ENCODE results near the gene NEB.
"Not testable (repeated sequence)": the region's sequence is repeated elsewhere in the genome, so short reads cannot be mapped to it uniquely, and the experiment has no call there.

The NEB gene

DNA sequence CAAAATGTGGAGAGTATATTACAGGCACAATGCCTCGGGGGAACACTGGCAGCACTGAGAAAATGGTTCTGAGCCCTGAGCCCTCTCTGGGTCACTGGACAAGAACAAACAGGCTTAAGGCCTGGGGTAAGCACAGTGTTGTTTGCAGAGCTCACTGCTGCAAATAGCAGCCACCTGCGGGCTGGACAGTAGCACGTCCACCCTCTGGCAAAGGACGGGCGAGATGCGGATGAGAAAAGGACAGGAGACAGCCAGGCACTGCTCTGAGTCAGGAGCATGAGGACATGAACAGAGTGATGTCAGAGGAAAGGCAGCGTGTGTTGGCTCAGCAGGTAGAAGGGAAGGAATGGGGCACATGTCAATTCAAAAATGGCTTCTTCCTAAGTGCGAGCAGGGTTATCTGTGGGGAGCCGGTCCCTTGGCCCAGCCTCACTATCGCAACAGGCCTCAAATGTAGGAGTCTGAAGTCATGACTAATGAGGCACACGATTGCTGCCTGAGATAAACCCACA, 25.9 kb upstream of the NEB start:
- no peak for DNase-seq

DNA sequence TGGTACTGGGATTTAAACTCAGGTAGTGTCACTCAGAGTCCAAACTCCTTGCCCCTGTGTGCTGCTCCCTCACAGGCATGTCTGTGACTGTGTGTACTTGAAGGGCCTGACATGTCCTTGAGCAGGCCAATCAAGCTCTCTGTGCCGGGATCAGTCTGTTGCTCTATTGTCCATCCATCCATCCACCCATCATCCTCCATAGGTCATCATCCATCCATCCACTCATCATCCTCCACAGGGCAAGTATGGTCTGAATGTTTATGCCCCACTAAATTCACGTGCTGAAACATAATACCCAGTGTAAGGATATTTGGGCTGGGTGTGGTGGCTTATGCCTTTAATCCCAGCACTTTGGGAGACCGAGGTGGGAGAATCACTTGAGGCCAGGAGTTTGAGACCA, 24.5 kb upstream of the NEB start:
- no peak for DNase-seq

DNA sequence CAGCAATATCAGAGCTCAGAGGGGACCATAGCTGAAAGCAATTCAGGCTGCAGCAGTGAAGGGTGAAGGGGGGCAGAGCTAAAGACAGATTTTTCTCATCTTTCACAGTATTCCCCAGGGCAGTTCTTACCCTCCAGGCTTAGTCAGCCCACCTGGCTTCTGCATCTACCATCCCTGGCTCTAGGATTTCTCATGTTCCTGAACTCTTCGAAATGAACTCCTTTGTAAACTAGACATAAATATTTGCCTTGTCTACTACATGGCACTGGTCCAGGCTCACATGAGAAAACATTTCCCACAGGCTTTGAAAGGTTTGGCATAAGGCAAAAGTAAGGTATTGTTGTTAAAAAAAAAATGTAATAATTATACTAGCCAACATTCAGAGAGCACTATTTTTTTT, 23.6 kb upstream of the NEB start:
- no peak for DNase-seq

DNA sequence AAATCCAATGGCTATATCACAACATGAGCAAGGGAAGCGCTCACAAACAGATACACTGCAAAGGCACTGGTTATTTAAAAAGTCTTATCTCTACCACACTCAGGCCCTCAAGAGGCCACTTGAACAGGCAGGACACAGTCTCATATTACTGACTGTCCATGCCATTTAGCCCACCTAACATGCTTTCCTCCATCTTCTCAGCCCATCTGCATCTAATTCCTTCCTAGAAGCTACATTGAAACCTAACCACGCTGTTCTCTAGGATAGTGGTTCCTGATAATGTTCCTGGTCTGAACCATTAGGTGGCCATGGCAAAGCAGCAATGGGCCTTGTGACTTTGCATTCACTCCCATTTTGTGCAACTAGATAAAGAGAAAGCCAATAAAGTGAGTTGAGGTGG, 22.5 kb upstream of the NEB start:
- DNase-seq = no peak

DNA sequence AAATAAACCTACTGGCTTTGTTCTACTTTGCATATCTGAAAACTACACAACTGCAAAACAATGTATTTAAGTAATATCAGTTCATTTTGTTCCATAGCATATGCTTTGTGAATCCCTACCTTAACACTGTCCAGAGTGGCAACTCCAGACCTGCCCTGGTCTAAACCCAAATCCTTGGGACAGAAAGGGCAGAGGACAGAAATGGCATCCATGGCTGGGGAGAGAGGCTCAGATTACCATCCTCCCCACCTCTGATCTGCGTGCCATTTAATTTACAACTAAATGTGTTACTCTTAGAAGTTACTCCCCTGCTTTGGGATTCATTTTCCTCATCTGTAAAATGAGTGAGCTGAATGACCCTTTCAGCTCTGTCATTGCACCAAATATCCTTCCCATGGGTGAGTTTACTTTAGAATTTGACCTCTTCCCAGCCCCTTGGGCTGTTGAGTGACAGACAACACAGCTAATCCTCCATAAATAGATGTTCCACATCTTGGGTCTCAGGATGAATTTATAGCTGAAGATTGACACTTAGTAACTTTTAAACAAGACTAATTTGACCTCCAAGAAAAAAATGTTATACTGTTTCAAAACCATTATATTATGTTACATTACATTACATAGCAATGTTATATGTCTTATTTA, 20.1 kb upstream of the NEB start:
- no peak for DNase-seq

DNA sequence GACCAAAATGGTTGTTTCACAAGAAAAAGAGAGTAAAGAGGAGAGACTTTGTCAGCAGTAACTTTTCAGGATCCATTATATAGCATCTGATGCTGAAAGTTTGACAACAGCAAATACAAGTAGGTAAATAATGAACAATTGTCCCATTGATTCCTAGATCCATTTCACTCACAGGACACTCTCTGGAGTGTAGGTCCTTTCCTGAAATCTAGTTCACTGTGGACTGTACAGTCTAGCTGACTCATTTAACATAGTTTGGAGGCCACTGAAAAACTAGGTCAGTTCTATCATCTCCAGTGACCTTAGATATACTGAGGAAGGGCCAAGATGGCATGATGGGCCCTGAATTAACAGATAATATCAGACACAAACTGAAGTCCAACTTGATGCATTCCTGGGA, 19.3 kb upstream of the NEB start:
- no peak for DNase-seq

DNA sequence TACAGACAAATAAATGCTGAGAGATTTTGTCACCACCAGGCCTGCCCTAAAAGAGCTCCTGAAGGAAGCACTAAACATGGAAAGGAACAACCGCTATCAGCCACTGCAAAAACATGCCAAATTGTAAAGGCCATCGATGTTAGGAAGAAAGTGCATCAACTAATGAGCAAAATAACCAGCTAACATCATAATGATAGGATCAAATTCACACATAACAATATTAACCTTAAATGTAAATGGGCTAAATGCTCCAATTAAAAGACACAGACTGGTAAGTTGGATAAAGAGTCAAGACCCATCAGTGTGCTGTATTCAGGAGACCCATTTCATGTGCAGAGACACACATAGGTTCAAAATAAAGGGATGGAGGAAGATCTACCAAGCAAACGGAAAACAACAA, 11.0 kb upstream of the NEB start:
- DNase-seq = not testable (repeated sequence)

DNA sequence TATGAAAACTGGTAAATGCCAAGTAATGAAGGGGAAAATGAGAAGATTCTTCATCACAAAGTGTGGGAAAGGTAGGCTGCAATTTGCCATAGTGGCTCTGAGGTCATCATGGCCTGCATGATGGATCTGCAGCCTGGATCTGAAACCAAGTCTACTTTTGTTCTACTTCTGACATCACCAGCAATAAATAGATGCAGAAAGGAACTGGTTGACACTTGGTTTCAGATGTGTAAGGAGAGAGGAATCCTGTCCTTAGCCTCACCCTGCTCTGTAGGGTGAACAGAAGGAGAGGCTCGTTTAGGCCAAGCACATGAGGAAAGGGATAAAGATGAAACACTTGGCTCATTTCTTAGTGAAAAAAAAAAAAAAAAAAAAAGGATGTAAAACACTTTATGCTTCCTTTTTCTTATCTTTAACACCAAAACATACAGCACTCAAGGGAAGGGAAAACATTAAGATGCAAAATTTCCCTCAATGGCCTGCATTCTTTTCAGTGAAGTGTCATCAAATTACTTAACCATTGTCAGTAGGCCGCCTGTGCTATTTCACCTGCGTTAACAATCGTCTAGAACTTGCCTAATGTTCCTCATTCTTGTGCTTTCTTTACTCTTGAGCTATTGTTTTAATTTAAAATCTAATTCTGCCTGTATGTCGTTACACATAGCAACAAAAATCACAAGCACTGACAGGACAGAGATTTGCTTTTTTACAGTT, 3.9 kb downstream of the NEB start:
- DNase-seq = no peak

DNA sequence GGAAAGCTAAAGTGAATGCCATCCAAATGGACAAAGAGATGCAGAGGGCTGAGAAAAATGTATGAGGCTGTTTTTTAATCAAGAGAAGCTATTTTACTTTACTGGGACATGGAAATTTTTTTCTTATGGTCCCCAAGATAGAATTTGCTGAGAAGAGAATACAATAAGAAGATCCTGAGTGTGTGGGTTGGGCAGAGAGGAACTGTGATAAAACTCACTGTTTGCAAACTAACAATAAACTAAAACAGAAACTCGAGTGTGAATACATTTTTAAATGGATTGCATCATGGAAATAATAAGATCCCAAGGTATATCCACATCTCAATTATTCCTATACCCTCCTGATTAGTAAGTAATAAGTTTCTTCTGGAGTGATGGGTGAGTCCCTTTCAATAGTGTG, 4.4 kb downstream of the NEB start:
- DNase-seq = no peak

DNA sequence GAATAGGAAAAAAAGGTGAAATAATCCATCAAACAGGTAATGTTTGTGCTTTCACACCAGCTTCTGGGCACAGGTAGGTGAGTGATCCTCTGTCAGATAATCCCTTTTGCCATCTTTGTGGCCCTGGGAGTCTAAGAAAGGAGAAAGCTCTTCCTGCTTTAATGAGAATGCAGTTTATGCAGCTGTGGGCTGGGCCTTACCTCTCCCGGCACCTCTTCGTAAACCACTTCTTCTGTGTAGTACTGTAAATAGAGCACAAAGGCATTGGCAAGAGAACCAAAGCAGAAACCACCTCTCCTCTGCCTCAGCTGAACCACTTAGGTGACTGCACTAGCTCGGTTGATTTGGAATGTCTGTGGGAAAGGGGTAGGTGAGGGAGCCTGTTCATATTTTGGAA, 4.9 kb downstream of the NEB start:
- no peak for DNase-seq

DNA sequence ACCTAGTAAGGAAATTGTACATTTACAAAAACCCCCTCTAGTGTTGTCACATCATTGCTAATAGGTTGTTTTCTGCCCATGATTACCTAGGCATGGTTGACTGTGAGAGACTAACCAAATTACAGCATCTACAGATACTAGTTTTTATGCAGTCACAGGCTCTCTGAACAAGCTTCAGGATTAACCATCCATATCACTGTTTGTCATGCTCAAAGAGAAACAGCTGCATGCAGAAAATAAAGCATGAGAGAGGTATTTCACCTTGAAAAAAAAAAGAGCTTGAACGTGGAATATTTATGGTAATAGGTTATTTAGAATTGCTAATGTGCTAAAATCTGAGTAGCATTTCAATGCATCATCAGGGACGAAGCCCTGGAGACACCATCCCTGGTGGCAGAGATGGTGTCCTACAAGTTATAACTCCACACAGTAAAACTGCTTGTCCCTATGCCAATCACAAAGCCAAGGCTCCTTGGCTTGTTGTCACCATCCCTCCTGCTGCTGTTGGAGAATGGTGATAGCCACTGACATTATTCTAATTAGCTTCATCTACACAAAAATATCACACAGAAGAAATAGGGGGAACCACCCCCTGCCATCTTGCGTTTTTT, 5.4 kb downstream of the NEB start:
- DNase-seq = no peak

DNA sequence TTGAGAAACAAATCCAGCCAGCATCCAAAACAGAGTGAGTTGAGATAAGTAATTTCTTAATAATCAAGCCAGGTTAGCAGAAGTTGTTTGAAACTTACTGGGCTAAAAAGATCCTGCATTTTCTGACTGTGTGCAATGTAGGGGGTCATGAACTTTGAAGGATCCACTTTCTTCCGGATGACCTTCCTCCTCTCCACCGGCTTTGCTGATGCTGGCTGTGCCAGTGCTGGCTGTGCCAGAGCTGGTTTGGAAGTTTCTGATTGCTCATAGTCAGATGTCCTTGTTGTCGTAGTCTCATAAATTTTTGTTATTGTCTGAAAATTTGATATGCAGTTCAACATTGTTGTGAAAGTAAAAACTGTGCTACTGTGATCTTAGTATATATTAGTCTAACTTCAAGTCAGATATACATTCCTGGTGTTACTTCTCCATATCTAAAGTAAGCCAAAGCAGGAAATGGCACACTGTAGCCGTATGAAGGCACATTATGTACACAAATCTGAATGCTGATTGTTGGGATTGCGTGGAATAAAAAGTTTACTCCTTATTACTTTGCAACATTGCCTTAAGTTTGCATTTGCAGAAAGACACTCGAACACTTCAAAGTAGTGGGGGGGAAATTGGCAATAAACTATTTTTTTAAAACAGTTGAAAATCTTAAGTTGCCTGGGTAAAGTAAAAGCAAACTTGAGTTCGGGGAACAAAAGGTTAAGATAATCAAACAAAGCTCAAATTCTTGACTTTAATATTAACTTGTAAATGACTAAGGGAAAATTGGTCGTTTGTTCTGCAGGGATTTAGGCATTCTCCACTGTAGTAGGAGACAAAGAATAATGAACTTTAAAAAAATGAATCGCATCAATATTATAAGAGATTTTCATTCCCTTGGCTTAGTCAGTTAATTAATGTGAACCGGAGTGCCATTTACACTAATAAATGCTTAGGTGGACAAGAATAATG, 6.4 kb downstream of the NEB start:
- DNase-seq = no peak

DNA sequence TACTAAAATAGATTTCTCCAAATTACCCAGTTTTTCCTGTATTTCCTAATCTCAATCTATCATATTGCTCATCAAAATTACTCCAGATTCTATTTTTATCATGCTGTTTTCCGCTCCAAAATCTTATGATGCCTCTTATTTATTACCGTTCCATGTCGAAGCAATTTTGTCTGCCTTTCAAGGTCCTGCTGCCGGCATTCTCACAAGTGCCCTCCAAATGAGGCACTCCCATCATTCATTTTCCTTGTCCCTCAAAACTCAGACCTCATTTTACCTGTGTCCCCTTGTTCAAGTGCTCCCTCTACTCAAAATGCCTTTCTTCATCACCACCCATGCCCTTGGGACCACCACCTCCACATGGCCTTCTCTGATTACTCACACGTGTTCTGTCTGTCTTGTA, 13.1 kb downstream of the NEB start:
- no peak for DNase-seq

DNA sequence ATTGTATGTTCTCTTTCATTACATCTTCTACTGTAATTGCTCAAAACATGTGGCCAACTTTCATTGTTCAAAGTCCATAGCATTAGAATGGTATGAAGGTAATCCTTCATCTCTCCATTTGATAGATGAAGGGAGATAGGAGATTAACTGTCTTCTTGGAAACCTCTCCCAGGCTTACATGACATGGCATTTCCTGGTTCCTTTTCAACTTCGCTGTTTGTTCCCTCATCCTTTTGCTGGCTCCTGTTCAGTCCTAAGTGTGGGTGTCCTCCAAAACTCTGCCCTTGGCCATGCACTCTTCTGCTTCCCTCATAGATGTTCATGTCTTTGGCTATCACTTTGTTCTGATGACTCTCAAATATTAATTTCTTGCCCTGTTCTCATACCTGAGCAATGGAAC, 13.8 kb downstream of the NEB start:
- DNase-seq = no peak

DNA sequence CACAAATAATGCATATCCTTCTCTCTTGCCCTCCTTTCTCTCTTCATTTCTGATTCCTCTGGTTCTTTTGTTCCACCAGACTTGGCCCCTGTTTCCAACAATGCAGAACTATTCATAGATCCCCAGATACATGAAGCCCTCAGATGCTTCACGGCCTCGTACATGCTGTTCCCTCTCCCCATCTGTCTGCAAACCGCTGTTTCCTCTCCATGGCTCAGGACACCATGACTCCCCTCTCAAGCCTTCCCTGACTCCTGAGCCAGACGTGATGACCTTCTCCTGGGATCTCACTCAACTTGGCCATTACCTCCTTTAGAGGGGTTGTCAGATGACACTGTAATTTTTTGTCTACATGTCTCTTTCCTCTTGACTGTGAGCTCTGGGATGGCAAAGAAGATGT, 15.5 kb downstream of the NEB start:
- DNase-seq = no peak

DNA sequence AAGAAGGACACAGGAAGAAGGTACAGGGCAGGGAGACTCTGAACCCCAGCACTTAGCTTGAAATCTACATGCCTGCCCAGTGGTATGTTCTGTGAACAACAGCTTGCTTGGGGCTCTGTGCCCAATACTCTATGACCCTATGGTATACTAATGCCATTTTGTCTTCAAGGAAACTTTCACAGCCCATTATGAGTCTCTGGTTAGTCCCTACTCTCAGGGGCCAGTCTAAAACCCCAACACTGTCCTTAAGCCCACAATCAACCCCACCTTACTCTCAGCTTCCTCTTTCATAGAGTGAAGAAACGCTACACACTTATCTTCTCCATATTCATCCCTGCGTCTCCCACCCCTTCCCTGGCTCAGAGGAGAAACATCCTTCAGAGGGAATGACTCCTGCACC, 16.0 kb downstream of the NEB start:
- no peak for DNase-seq

DNA sequence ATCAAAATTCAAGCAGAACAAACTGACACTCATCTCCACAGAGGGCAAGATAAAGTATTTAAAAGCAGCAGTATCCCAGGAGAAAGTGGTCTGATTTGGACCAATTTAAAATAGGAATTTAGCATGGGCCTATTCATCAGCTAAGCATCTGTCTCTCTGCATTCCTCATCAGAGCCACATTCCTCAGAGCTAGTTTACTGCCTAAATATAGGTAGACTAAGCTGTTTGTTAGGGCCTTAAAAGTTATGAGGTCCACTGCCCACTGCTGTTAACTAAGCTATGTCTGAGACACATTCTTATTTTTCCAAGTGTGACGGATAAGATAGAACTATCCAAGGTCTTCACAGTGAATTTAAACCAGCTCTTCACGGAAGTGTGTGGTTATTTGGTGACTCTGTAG, 17.6 kb downstream of the NEB start:
- no peak for DNase-seq

DNA sequence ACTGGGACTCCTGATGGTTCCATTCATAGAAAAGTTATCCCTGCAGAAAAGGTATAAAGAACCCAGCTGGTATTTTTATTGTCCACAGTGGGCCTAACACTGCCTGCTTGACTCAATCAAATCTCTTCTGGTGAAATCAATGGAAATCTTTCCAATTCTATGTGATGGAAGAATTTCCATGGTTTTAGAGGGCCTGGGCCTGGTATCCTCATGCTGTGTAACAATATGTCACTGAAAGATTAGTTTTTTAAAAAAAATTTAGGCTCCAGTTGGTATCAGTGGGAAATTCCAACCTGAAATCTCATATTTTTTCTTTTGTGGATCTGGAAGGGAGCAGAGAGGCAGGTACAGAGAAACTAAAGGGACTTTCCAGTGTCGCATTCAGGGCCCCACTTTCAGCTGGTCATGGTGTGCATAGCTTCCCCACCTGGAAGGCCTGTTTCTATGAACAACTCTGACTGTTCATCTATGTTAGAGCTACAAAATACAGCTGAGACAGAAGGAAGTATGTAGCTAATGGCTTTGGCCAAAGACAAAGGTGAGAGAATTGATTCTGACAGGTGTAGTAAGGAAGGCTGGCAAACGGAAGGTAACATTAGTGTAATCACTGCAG, 20.9 kb downstream of the NEB start:
- no peak for DNase-seq

DNA sequence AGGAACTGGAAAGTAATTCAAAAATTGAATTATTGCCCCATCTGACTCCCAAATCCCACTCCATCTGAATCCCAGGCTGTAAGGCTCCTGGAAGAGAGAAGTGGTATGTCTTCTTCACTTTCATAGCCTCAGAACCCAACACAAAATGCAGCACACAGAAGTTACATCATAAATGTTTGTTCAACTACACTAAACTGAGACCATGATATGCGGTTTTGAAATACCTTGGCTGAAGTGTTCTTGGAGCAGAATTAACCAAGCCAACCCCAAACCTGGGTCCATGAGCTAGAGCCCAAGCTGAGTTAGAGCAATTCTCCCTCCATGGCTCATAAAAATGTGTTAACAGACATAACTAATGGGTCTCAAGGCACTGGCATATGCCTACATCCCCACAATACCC, 23.3 kb downstream of the NEB start:
- no peak for DNase-seq

DNA sequence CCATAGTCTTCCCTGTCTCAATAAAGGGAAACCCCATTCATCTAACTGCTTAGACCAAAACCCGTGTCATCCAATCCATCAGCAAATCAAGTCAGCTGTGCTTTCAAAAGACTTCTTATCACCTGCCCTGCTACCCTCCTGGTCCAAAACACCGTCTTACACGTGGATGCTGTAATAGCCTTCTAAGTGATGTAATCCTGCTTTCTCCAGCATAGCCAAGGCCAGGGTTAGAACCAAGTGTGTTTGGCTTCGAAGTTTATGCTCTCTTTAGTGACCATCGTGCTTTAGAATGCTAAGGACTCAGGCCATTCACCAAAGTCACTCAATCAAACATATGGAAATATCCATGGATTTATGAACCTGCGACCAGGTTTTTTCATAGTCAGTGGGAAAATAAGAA, 25.5 kb downstream of the NEB start:
- DNase-seq = no peak

DNA sequence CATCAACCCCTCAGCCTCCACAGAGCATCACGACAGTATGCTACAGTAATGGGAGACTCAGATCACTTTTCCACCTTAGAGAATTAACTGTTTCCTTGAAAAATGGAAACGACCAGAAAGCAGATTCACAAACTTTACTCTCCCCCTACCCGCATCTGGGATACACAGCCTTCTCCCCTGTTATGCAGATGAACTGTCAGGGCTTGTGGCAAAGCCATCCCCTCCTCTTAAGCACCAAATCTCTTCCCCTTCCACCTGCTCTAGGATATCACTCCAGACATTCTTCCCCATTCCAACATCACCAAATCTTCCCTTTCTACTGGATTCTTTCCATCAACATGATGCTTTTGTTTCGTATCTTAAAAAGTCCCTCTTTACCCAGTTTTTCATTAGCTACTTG, 26.4 kb downstream of the NEB start:
- DNase-seq = no peak

DNA sequence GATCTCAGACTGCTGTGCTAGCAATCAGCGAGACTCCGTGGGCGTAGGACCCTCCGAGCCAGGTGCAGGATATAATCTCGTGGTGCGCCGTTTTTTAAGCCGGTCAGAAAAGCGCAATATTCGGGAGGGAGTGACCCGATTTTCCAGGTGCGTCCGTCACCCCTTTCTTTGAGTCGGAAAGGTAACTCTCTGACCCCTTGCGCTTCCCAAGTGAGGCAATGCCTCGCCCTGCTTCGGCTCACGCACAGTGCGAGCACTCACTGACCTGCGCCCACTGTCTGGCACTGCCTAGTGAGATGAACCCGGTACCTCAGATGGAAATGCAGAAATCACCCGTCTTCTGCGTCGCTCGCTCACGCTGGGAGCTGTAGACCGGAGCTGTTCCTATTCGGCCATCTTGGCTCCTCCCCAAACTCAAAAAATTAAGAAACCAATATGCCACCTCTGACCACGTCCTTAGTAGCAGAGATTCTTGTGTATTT, 29.8 kb downstream of the NEB start:
- not testable (repeated sequence) for DNase-seq

DNA sequence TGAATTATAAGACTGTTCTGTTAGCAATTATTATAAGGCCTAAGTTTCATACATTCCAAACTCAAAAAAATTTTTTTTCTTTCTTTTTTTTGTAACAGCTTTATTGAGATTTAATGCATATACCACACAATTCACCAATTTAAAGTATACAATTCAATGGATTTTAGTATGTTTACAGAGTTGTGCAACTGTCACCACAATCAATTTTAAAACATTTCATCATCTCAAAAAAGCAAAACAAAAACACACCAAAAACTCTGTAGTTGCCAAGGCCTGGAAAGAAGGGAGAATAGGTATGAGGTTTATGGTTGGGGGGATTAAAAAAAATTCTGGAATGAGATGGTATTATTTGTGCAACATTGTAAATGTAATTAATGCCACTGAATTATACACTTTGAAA, 36.1 kb downstream of the NEB start:
- DNase-seq = not testable (repeated sequence)
